T-cell (primary cell): ENCODE data around the gene SPATS2. TPM values are rescaled to one million over a fixed set of nuclear protein-coding genes. Genes with fewer than 3 reads are reported as not detected.

ENCODE experiments used
- ATAC-seq, 4 experiments: fragments of 200-7000 bp in 3 of 4; fragments of 150-1000 bp in 1 of 4; cut with Tn5 transposase; replicated peaks in 1 of 4; 1 replicate in 3 of 4; 2 replicates in 1 of 4; pipeline ENCODE4 v1.10.0; 2021; ENCODE audit warnings: moderate library complexity in 3 of 4, mild to moderate bottlenecking in 2 of 4, moderate number of reproducible peaks in 1 of 4
- CTCF ChIA-PET, 2 donors: fragments of 300-600 bp; sonication (Branson Sonifier 250); formaldehyde crosslinking; loops; one replicate each; lab custom pipeline; 2022; ENCODE audit warnings: antibody characterized with exemption in 2 of 2; lab: Charles Lee
- POLR2A ChIA-PET, 2 donors: fragments of 300-600 bp; sonication (Branson Sonifier 250); formaldehyde crosslinking; loops; one replicate each; lab custom pipeline; 2022; ENCODE audit warnings: antibody characterized with exemption in 2 of 2; lab: Charles Lee
- DNase-seq, 35 experiments: peaks; one replicate each; pipeline versions ENCODE4 v3.0.0 to v3.0.0-alpha.2; 2013 to 2023
- H3K27ac ChIP-seq: one replicate; pipeline ENCODE4 v1.5.1; 2013; ENCODE audit warnings: low read length
- H3K27me3 ChIP-seq, 2 experiments: replicated peaks in 1 of 2; 1 replicate in 1 of 2; 2 replicates in 1 of 2; pipeline versions ENCODE4 v1.6.1 to v1.7.0; 2013; ENCODE audit warnings: low read length in 1 of 2, mixed read lengths in 1 of 2; ENCODE audit not compliant: control insufficient read depth in 2 of 2, insufficient read depth in 2 of 2; ENCODE audit errors: extremely low read depth in 1 of 2
- H3K36me3 ChIP-seq, 2 donors: 1 replicate in 1 of 2; 2 replicates in 1 of 2; pipeline versions ENCODE4 v1.6.1 to v1.7.0; 2013; ENCODE audit warnings: low read length in 1 of 2; ENCODE audit not compliant: control insufficient read depth in 2 of 2, insufficient read depth in 1 of 2; ENCODE audit errors: extremely low read depth in 1 of 2
- H3K4me1 ChIP-seq, 2 experiments: 1 replicate in 1 of 2; 2 replicates in 1 of 2; pipeline versions ENCODE4 v1.6.1 to v1.7.0; 2013; ENCODE audit warnings: low read length in 2 of 2, mixed read lengths in 1 of 2; ENCODE audit not compliant: insufficient read depth in 2 of 2, control insufficient read depth in 1 of 2; ENCODE audit errors: extremely low read depth in 1 of 2
- H3K4me3 ChIP-seq, 2 donors: 1 replicate in 1 of 2; 2 replicates in 1 of 2; pipeline versions ENCODE4 v1.5.1 to v1.7.0; 2013; ENCODE audit warnings: mild to moderate bottlenecking in 2 of 2, low read length in 1 of 2, moderate library complexity in 1 of 2; ENCODE audit not compliant: control insufficient read depth in 1 of 2; ENCODE audit errors: extremely low read depth in 1 of 2
- H3K9me3 ChIP-seq: 2 replicates; pipeline ENCODE4 v1.7.0; 2013
- H3K27ac Mint-ChIP-seq, 2 donors: one replicate each; pipeline ENCODE4 v1.8.0; 2020 to 2021; ENCODE audit warnings: mild to moderate bottlenecking in 2 of 2, mixed read lengths in 2 of 2
- H3K27me3 Mint-ChIP-seq, 2 donors: one replicate each; pipeline ENCODE4 v1.8.0; 2021 to 2022; ENCODE audit warnings: mixed read lengths in 2 of 2
- H3K36me3 Mint-ChIP-seq: one replicate; pipeline ENCODE4 v1.8.0; 2021; ENCODE audit warnings: mixed read lengths
- H3K4me1 Mint-ChIP-seq, 3 donors: one replicate each; pipeline ENCODE4 v1.8.0; 2020 to 2022; ENCODE audit warnings: mixed read lengths in 3 of 3, mild to moderate bottlenecking in 1 of 3
- H3K4me3 Mint-ChIP-seq, 3 donors: one replicate each; pipeline ENCODE4 v1.8.0; 2020 to 2022; ENCODE audit warnings: mild to moderate bottlenecking in 3 of 3, mixed read lengths in 3 of 3, moderate library complexity in 3 of 3
- H3K9me3 Mint-ChIP-seq, 3 donors: one replicate each; pipeline ENCODE4 v1.8.0; 2020 to 2022; ENCODE audit warnings: mixed read lengths in 3 of 3
- WGBS: methylation state at CpG from one replicate; pipeline ENCODE4 v1.1.5; 2013; ENCODE audit warnings: missing lambda C conversion rate; ENCODE audit not compliant: insufficient coverage; 5-methylcytosine and 5-hydroxymethylcytosine counted together
- total RNA-seq, 35 experiments: library from RNA in 6 of 35; stranded (reverse) in 6 of 35; fragments of 120-200 nt in 1 of 35; gene quantifications; one replicate each; pipeline versions ENCODE4 v1.2.1 to v1.2.4 and lab custom pipeline; 2013 to 2026

The SPATS2 gene
- total RNA-seq, 5 donors from 2014 or later (not counting 1 experiment from before 2014, with no cell fraction given): 5.4 to 11.4 (median 7.4) TPM

- CTCF ChIA-PET: interaction anchor here (0.5 to 2.1 kb wide), 16 partner anchors 9 to 374 kb away, joined by 3 to 32 read pairs (median 4); partner anchors contain the start of genes TMBIM6 (in 1 of the 2) and TROAP (in 1 of the 2)
- peak overlapping the region; percentile 82 to 97 for H3K4me3 ChIP-seq
- Mint-ChIP-seq H3K27ac (peak overlapping the region; percentile 92 to 96), H3K27me3 (no peaks in the 10 kb centered on the region), H3K36me3 (no peaks in the 10 kb centered on the region), H3K4me1 (peaks cover 30 to 32% (median 32%) of the 10 kb centered on the region in 3 donors), H3K9me3 (no peaks in the 10 kb centered on the region), H3K4me3 (peak overlapping the region; percentile 84 to 97 (median 96))
- H3K27me3 ChIP-seq: no peaks in the 10 kb centered on the region
- DNase-seq (peak; percentile 67 to 89 (median 81)), ATAC-seq (peak; percentile 83 to 89 (median 87))
- peak overlapping the region; percentile 64 for H3K27ac ChIP-seq
- under 1% methylated on average over 97 of the region's 97 CpGs for WGBS
- H3K4me1 ChIP-seq: peaks cover 0 to 15% of the 10 kb centered on the region in 2 experiments
- no peaks in the 10 kb centered on the region for H3K9me3 ChIP-seq
- POLR2A ChIA-PET: interaction anchor here in 1 of 2 donors (0.5 to 1.7 kb wide), 8 partner anchors 18 to 765 kb away, joined by 3 to 7 read pairs (median 4); partner anchors contain the start of genes TMBIM6 and TROAP
- H3K36me3 ChIP-seq: no peaks in the 10 kb centered on the region
These were observed 446 bp upstream of the SPATS2 start for GRCh38 chr12:49366652-49367380.

- Histone ChIP-seq H3K4me1 (peaks cover 0 to 15% of the 10 kb centered on the region in 2 experiments), H3K36me3 (no peaks in the 10 kb centered on the region), H3K9me3 (no peaks in the 10 kb centered on the region), H3K27ac (peak overlapping the region; percentile 59), H3K27me3 (no peaks in the 10 kb centered on the region), H3K4me3 (no peak overlapping the region)
- ATAC-seq (no peak), DNase-seq (no peak)
- Mint-ChIP-seq H3K9me3 (no peaks in the 10 kb centered on the region), H3K27me3 (no peaks in the 10 kb centered on the region), H3K4me3 (peak overlapping the region; percentile 84 to 97 (median 96)), H3K36me3 (no peaks in the 10 kb centered on the region), H3K27ac (peak overlapping the region; percentile 81 to 90), H3K4me1 (peaks cover 30 to 32% (median 32%) of the 10 kb centered on the region in 3 donors)
- no CpG with 5 or more reads among the region's 3 CpGs for WGBS
- ChIA-PET CTCF (interaction anchor here in 1 of 2 donors (0.7 to 2.1 kb wide), 3 partner anchors 10 to 146 kb away, joined by 4 to 32 read pairs (median 6); partner anchors contain the start of gene C1QL4), POLR2A (interaction anchor here in 1 of 2 donors (0.7 kb wide), 1 partner anchor 194 kb away, joined by 11 read pairs; no protein-coding TSS in a partner anchor)
These were observed 958 bp downstream of the SPATS2 start for GRCh38 chr12:49368240-49368600.

GRCh38 chr12:49369411-49370145 is 2.3 kb downstream of the SPATS2 start:
- Mint-ChIP-seq H3K36me3 (no peaks in the 10 kb centered on the region), H3K4me3 (peak overlapping the region in 2 of 3 donors; percentile 9 to 21), H3K9me3 (no peaks in the 10 kb centered on the region), H3K27ac (peak overlapping the region; percentile 62 to 78), H3K4me1 (peaks cover 30 to 32% (median 32%) of the 10 kb centered on the region in 3 donors), H3K27me3 (no peaks in the 10 kb centered on the region)
- Histone ChIP-seq H3K27ac (peak overlapping the region; percentile 35), H3K4me1 (peaks cover 0 to 15% of the 10 kb centered on the region in 2 experiments), H3K4me3 (no peak overlapping the region), H3K27me3 (no peaks in the 10 kb centered on the region), H3K9me3 (no peaks in the 10 kb centered on the region), H3K36me3 (no peaks in the 10 kb centered on the region)
- WGBS: 80% methylated on average over 2 of the region's 6 CpGs
- DNase-seq (peak in 11 of 35 experiments; percentile 3 to 45 (median 14)), ATAC-seq (no peak)
- CTCF ChIA-PET: interaction anchor here in 1 of 2 donors (0.6 to 1.7 kb wide), 2 partner anchors 11 to 15 kb away, joined by 3 to 9 read pairs; no protein-coding TSS in a partner anchor
- POLR2A ChIA-PET: interaction anchor here in 1 of 2 donors (0.6 to 0.7 kb wide), 2 partner anchors 75 to 141 kb away, joined by 9 to 10 read pairs; no protein-coding TSS in a partner anchor

- CTCF ChIA-PET: interaction anchor here in 1 of 2 donors (0.6 kb wide), 1 partner anchor 140 kb away, joined by 7 read pairs; no protein-coding TSS in a partner anchor
- no peak for ATAC-seq
- POLR2A ChIA-PET: no interaction called here
- H3K27ac Mint-ChIP-seq: no peak overlapping the region
- Histone ChIP-seq H3K36me3 (no peaks in the 10 kb centered on the region), H3K27me3 (no peaks in the 10 kb centered on the region), H3K4me3 (no peak overlapping the region), H3K9me3 (no peaks in the 10 kb centered on the region), H3K27ac (no peak overlapping the region), H3K4me1 (peaks cover 0 to 15% of the 10 kb centered on the region in 2 experiments)
- H3K4me1 Mint-ChIP-seq: peaks cover 29 to 31% (median 31%) of the 10 kb centered on the region in 3 donors
- 100% methylated on average over 2 of the region's 6 CpGs for WGBS
- no peaks in the 10 kb centered on the region for H3K9me3 Mint-ChIP-seq
- H3K4me3 Mint-ChIP-seq: no peak overlapping the region
- no peaks in the 10 kb centered on the region for H3K27me3 Mint-ChIP-seq
- H3K36me3 Mint-ChIP-seq: no peaks in the 10 kb centered on the region
- no peak for DNase-seq
These were observed 3.3 kb downstream of the SPATS2 start for GRCh38 chr12:49370539-49370938.

- 100% methylated on average over 1 of the region's 1 CpG for WGBS
- no peak overlapping the region for H3K4me3 Mint-ChIP-seq
- no peaks in the 10 kb centered on the region for H3K36me3 Mint-ChIP-seq
- no peaks in the 10 kb centered on the region for H3K36me3 ChIP-seq
- H3K27me3 ChIP-seq: no peaks in the 10 kb centered on the region
- no peaks in the 10 kb centered on the region for H3K27me3 Mint-ChIP-seq
- H3K9me3 ChIP-seq: no peaks in the 10 kb centered on the region
- H3K9me3 Mint-ChIP-seq: no peaks in the 10 kb centered on the region
- H3K4me1 Mint-ChIP-seq: peaks cover 2 to 6% (median 3%) of the 10 kb centered on the region in 3 donors
- H3K27ac ChIP-seq: no peak overlapping the region
- ChIA-PET CTCF (interaction anchor here (1.1 to 1.2 kb wide), 2 partner anchors 17 to 29 kb away, joined by 3 read pairs; no protein-coding TSS in a partner anchor), POLR2A (no interaction called here)
- no peaks in the 10 kb centered on the region for H3K4me1 ChIP-seq
- no peak for DNase-seq
- no peak for ATAC-seq
- no peak overlapping the region for H3K4me3 ChIP-seq
- no peak overlapping the region for H3K27ac Mint-ChIP-seq
These were observed 8.1 kb downstream of the SPATS2 start for GRCh38 chr12:49375406-49375805.
